A549 (cell line): Measurements from ENCODE around the gene RAPGEF2. TPM values are rescaled to one million over a fixed set of nuclear protein-coding genes. Genes with fewer than 3 reads are reported as not detected.
"Not testable (repeated sequence)": the region's sequence is repeated elsewhere in the genome, so short reads cannot be mapped to it uniquely, and the experiment has no call there.

Source experiments
- ATAC-seq, 2 experiments: fragments of 200-7000 bp in 1 of 2; fragments of >200 bp in 1 of 2; cut with Nextera tagmentation in 1 of 2; cut with Tn5 transposase in 1 of 2; 3 replicates each; pipeline versions ENCODE4 v1.8.0 to v1.9.1; 2018 to 2020; ENCODE audit warnings: mild to moderate bottlenecking in 1 of 2, moderate library complexity in 1 of 2
- CTCF ChIA-PET: fragments of 300-600 bp; sonication (Branson Sonifier 250); formaldehyde crosslinking; extraction: SDS; loops from one replicate; lab custom pipeline; 2021; ENCODE audit warnings: antibody characterized with exemption, inconsistent platforms; lab: Yijun Ruan, JAX
- POLR2A ChIA-PET: fragments of 350-600 bp; formaldehyde crosslinking; extraction: SDS; loops from one replicate; lab custom pipeline; 2021; ENCODE audit warnings: antibody characterized with exemption, inconsistent platforms; lab: Yijun Ruan, JAX
- DNase-seq, 2 experiments: peaks; one replicate each; pipeline versions ENCODE4 v3.0.0 to v3.0.0-alpha.2; 2011 to 2016; ENCODE audit warnings: low read depth in 1 of 2, low spot score in 1 of 2
- FAIRE-seq: peaks from 2 replicates; lab custom pipeline; 2011; peaks lifted over from hg19 to GRCh38; lab: Jason Lieb, UNC
- H3K27ac ChIP-seq, 2 experiments: fragments of >200 bp; sonication (Bioruptor Twin); formaldehyde crosslinking; 3 replicates each; pipeline ENCODE4 v1.5.1; 2016 to 2017
- H3K4me1 ChIP-seq: fragments of >200 bp; sonication (Bioruptor Twin); formaldehyde crosslinking; 3 replicates; pipeline ENCODE4 v1.6.1; 2016
- H3K4me2 ChIP-seq: fragments of >200 bp; sonication (Bioruptor Twin); formaldehyde crosslinking; 3 replicates; pipeline ENCODE4 v1.6.1; 2016
- H3K4me3 ChIP-seq: fragments of >200 bp; sonication (Bioruptor Twin); formaldehyde crosslinking; 3 replicates; pipeline ENCODE4 v1.5.1; 2016
- H3K9me3 ChIP-seq: fragments of >200 bp; sonication (Bioruptor Twin); formaldehyde crosslinking; 3 replicates; pipeline ENCODE4 v1.6.1; 2016
- CBX2 ChIP-seq: fragments of 200-600 bp; sonication (generic); IDR thresholded peaks from 2 replicates; pipeline ENCODE4 v1.6.1; 2016; ENCODE audit warnings: low read depth, mild to moderate bottlenecking, borderline replicate concordance
- CEBPB ChIP-seq, 2 experiments: fragments of >200 bp in 1 of 2; sonication (Bioruptor Twin) in 1 of 2; formaldehyde crosslinking in 1 of 2; IDR thresholded peaks; 2 replicates each; pipeline ENCODE4 v1.6.1; 2012 to 2016
- CHD4 ChIP-seq: fragments of 200-600 bp; sonication (generic); IDR thresholded peaks from 2 replicates; pipeline ENCODE4 v1.6.1; 2016; ENCODE audit warnings: antibody characterized with exemption, mild to moderate bottlenecking, borderline replicate concordance
- EHMT2 ChIP-seq: fragments of 200-600 bp; sonication (generic); IDR thresholded peaks from 2 replicates; pipeline ENCODE4 v1.6.1; 2016; ENCODE audit warnings: antibody characterized with exemption, low read depth, mild to moderate bottlenecking, moderate library complexity
- HDAC2 ChIP-seq: fragments of 200-600 bp; sonication (generic); IDR thresholded peaks from 2 replicates; pipeline ENCODE4 v1.6.1; 2016
- HOXB13 ChIP-seq: fragments of 250-450 bp; sonication (Bioruptor Pico); IDR thresholded peaks from 2 replicates; pipeline ENCODE4 v1.5.0; 2020; ENCODE audit warnings: low read depth, mild to moderate bottlenecking, moderate library complexity
- HOXB5 ChIP-seq: fragments of 250-450 bp; sonication (Bioruptor Pico); IDR thresholded peaks from 2 replicates; pipeline ENCODE4 v1.5.0; 2020; ENCODE audit warnings: mild to moderate bottlenecking, moderate library complexity
- JUN ChIP-seq, 2 experiments: fragments of >200 bp; sonication (Bioruptor Twin); formaldehyde crosslinking; IDR thresholded peaks; 2 replicates in 1 of 2; 3 replicates in 1 of 2; pipeline ENCODE4 v1.6.1; 2016 to 2017
- MAFK ChIP-seq: fragments of 450-650 bp; IDR thresholded peaks from 2 replicates; pipeline ENCODE4 v1.6.1; 2014; ENCODE audit not compliant: partially characterized antibody
- NPAS2 ChIP-seq: fragments of 250-450 bp; sonication (Bioruptor Pico); IDR thresholded peaks from 2 replicates; pipeline ENCODE4 v1.8.0; 2022; ENCODE audit warnings: mild to moderate bottlenecking, moderate library complexity, borderline replicate concordance
- RFX5 ChIP-seq: fragments of 450-650 bp; IDR thresholded peaks from 2 replicates; pipeline ENCODE4 v1.7.1; 2014; ENCODE audit warnings: antibody characterized with exemption, mild to moderate bottlenecking, moderate library complexity
- SREBF2 ChIP-seq: fragments of 450-650 bp; IDR thresholded peaks from 2 replicates; pipeline ENCODE4 v1.6.1; 2014; ENCODE audit warnings: mild to moderate bottlenecking, moderate library complexity
- TP53 ChIP-seq: fragments of 250-450 bp; sonication (Bioruptor Pico); IDR thresholded peaks from 2 replicates; pipeline ENCODE4 v1.5.0; 2021; ENCODE audit warnings: mild to moderate bottlenecking, moderate library complexity
- ZFP36 ChIP-seq: fragments of 450-650 bp; IDR thresholded peaks from 2 replicates; pipeline ENCODE4 v1.6.1; 2014; ENCODE audit warnings: borderline replicate concordance; ENCODE audit not compliant: partially characterized antibody
- WGBS: methylation state at CpG from one replicate; pipeline ENCODE4 v1.1.6; 2017; ENCODE audit errors: missing lambda C conversion rate; 5-methylcytosine and 5-hydroxymethylcytosine counted together
- polyA plus RNA-seq, 4 experiments: library from polyadenylated mRNA; depleted of rRNA in 3 of 4; stranded (reverse); fragments of >200 nt; fragmentation: RNase III in 1 of 4; extraction: RNeasy Plus Mini Kit Qiagen cat#74134 plus additional on column Dnase treatment in 1 of 4; gene quantifications; 2 replicates in 3 of 4; 3 replicates in 1 of 4; pipeline ENCODE4 v1.2.3, GENCODE V29; 2011 to 2017
- TF ChIP-seq, protein P1 (sequence below): IDR thresholded peaks from 2 replicates; pipeline ENCODE4 v1.6.1; 2012

RAPGEF2 gene
- polyA plus RNA-seq, 2 of the 4 experiments (the other 2 are of a cell fraction): 10.7 to 31.8 TPM

GRCh38 chr4:159116098-159116497 is 13.2 kb downstream of the RAPGEF2 start:
- H3K9me3 ChIP-seq, CTCF ChIA-PET, DNase-seq, ATAC-seq, H3K4me3 ChIP-seq, POLR2A ChIA-PET, FAIRE-seq, H3K4me2 ChIP-seq, H3K27ac ChIP-seq: not testable (repeated sequence)
- H3K4me1 ChIP-seq: peaks cover 12% of the 10 kb centered on the region; the same call in 2 of the 3 replicates
- WGBS: 98% methylated on average over 2 of the region's 2 CpGs

DNA sequence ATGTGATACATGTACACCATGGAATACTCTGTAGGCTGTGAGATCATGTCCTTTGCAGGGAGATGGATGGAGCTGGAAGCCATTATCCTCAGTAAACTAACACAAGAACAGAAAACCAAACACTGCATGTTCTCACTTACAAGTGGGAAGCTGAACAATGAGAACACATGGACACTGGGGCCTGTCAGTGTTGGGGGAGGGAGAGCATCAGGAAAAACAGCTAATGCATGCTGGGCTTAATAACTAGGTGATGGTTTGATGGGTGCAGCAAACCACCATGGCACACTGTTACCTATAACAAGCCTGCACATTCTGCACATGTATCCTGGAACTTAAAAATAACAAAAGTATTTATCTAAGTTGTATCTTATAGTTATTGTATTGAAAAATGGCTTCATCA is 13.8 kb downstream of the RAPGEF2 start:
- H3K4me3 ChIP-seq, POLR2A ChIA-PET, ATAC-seq, H3K9me3 ChIP-seq, DNase-seq, H3K27ac ChIP-seq, FAIRE-seq, CTCF ChIA-PET, H3K4me2 ChIP-seq: not testable (repeated sequence)
- peaks cover 12% of the 10 kb centered on the region; the same call in 2 of the 3 replicates for H3K4me1 ChIP-seq

- WGBS: 82% methylated on average over 2 of the region's 2 CpGs
- ATAC-seq (no peak), FAIRE-seq (no peak), DNase-seq (no peak)
- no peak overlapping the region for H3K27ac ChIP-seq
- peaks cover 12% of the 10 kb centered on the region; the same call in 2 of the 3 replicates for H3K4me1 ChIP-seq
- TF ChIP-seq SREBF2 (no peak), CHD4 (no peak)
- H3K4me3 ChIP-seq: no peak overlapping the region
- peaks cover 7% of the 10 kb centered on the region; the same call in 1 of the 3 replicates for H3K9me3 ChIP-seq
- CTCF ChIA-PET: interaction anchor here (0.6 kb wide), 1 partner anchor 405 kb away, joined by 3 read pairs; no protein-coding TSS in a partner anchor
- no peak overlapping the region for H3K4me2 ChIP-seq
- POLR2A ChIA-PET: no interaction called here
Measured at GRCh38 chr4:159117564-159117963, 14.7 kb downstream of the RAPGEF2 start.

- no peak overlapping the region for H3K27ac ChIP-seq
- peaks cover 7% of the 10 kb centered on the region; the same call in 1 of the 3 replicates for H3K9me3 ChIP-seq
- H3K4me1 ChIP-seq: peaks cover 12% of the 10 kb centered on the region; the same call in 2 of the 3 replicates
- FAIRE-seq: no peak
- H3K4me2 ChIP-seq: no peak overlapping the region
- H3K4me3 ChIP-seq: no peak overlapping the region
- ChIA-PET CTCF (interaction anchor here (0.6 kb wide), 1 partner anchor 406 kb away, joined by 3 read pairs; no protein-coding TSS in a partner anchor), POLR2A (no interaction called here)
- 65% methylated on average over 2 of the region's 2 CpGs for WGBS
- ATAC-seq: no peak
- no peak for DNase-seq
- TF ChIP-seq EHMT2 (no peak), MAFK (no peak), ZFP36 (no peak), CBX2 (no peak), TP53 (CRISPR knock-in tag) (no peak), CEBPB (IDR thresholded peaks at IDR 0.05) (no peak)
Measured at GRCh38 chr4:159117968-159118367, 15.1 kb downstream of the RAPGEF2 start.

DNA sequence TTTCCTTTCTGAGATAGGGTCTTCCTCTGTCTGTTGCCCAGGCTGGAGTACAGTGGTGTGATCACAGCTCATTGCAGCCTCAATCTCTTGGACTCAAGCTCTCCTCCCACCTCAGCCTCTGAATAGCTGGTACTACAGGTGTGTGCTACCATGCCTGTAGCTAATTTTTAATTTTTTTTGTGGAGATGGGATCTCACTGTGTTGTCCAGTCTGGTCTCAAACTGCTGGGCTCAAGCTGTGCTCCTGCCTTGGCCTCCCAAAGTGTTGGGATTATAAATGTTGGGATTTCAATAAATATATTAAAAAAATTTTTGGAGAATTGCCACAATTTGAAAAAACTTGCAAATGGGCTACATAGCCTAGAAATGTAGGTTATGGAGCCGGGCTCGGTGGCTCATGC is 18.5 kb downstream of the RAPGEF2 start:
- H3K4me1 ChIP-seq: peaks cover 29% of the 10 kb centered on the region
- TF ChIP-seq NPAS2 (no peak), CBX2 (no peak), HOXB13 (no peak), RFX5 (no peak), JUN (IDR thresholded peaks at IDR 0.05) (no peak), HOXB5 (CRISPR knock-in tag) (no peak), HDAC2 (no peak)
- TF ChIP-seq, protein P1, sequence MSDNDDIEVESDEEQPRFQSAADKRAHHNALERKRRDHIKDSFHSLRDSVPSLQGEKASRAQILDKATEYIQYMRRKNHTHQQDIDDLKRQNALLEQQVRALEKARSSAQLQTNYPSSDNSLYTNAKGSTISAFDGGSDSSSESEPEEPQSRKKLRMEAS: no peak
- TF ChIP-seq, all 56 proteins: peak for 0
- DNase-seq (no peak), FAIRE-seq (no peak), ATAC-seq (no peak)
- no peaks in the 10 kb centered on the region for H3K9me3 ChIP-seq
- H3K4me3 ChIP-seq: no peak overlapping the region
- CTCF ChIA-PET: interaction anchor here (0.8 kb wide), 1 partner anchor 95 kb away, joined by 5 read pairs; no protein-coding TSS in a partner anchor
- H3K4me2 ChIP-seq: no peak overlapping the region
- POLR2A ChIA-PET: no interaction called here
- WGBS: 88% methylated on average over 2 of the region's 2 CpGs
- no peak overlapping the region for H3K27ac ChIP-seq
